Liver (tissue), 9 donors: ENCODE results near the gene CLEC2A. TPM values are rescaled to one million over a fixed set of nuclear protein-coding genes. Genes with fewer than 3 reads are reported as not detected.

ENCODE experiments used
- DNase-seq: peaks from one replicate; pipeline ENCODE4 v3.0.0-alpha.2; 2017; ENCODE audit warnings: low spot score
- H3K27ac ChIP-seq, 2 donors: one replicate each; pipeline ENCODE4 v1.7.0; 2013; ENCODE audit warnings: inconsistent platforms in 2 of 2, low read length in 2 of 2, control low read depth in 1 of 2, low read depth in 1 of 2, mild to moderate bottlenecking in 1 of 2
- H3K27me3 ChIP-seq, 4 donors: one replicate each; pipeline versions ENCODE4 v1.6.1 to v1.7.0; 2013; ENCODE audit warnings: low read length in 3 of 4, inconsistent platforms in 1 of 4, mild to moderate bottlenecking in 1 of 4, moderate library complexity in 1 of 4; ENCODE audit not compliant: control insufficient read depth in 4 of 4, insufficient read depth in 4 of 4
- H3K36me3 ChIP-seq, 4 donors: one replicate each; pipeline versions ENCODE4 v1.6.1 to v1.7.0; 2013; ENCODE audit warnings: low read length in 3 of 4, mild to moderate bottlenecking in 3 of 4, low read depth in 1 of 4, moderate library complexity in 1 of 4; ENCODE audit not compliant: control insufficient read depth in 4 of 4, insufficient read depth in 3 of 4
- H3K4me1 ChIP-seq, 4 donors: one replicate each; pipeline versions ENCODE4 v1.6.1 to v1.7.0; 2013; ENCODE audit warnings: low read length in 3 of 4, mild to moderate bottlenecking in 3 of 4, moderate library complexity in 1 of 4; ENCODE audit not compliant: control insufficient read depth in 4 of 4, insufficient read depth in 4 of 4
- H3K4me3 ChIP-seq, 3 donors: one replicate each; pipeline versions ENCODE4 v1.6.1 to v1.7.0; 2013; ENCODE audit warnings: low read length in 3 of 3, control low read depth in 1 of 3, low read depth in 1 of 3, mild to moderate bottlenecking in 1 of 3
- H3K9ac ChIP-seq, 2 donors: one replicate each; pipeline ENCODE4 v1.7.0; 2013; ENCODE audit warnings: low read length in 2 of 2, mild to moderate bottlenecking in 2 of 2, moderate library complexity in 2 of 2, control low read depth in 1 of 2, low read depth in 1 of 2
- H3K9me3 ChIP-seq, 4 donors: one replicate each; pipeline versions ENCODE4 v1.6.1 to v1.7.0; 2013; ENCODE audit warnings: low read length in 3 of 4; ENCODE audit not compliant: control insufficient read depth in 4 of 4
- ATF3 ChIP-seq: IDR thresholded peaks from 2 replicates; pipeline ENCODE4 v1.6.1; 2016; ENCODE audit warnings: antibody characterized with exemption
- CTCF ChIP-seq: fragments of 150-350 bp; IDR thresholded peaks from 2 replicates; pipeline ENCODE4 v1.5.1; 2017; ENCODE audit warnings: improper control_type of control experiment, low read depth, low read length; ENCODE audit not compliant: missing input control
- EGR1 ChIP-seq, 2 donors: IDR thresholded peaks; 2 replicates each; pipeline ENCODE4 v1.6.1; 2016 to 2018; ENCODE audit warnings: antibody characterized with exemption in 2 of 2, low read depth in 2 of 2
- FOXA1 ChIP-seq: IDR thresholded peaks from 2 replicates; pipeline ENCODE4 v1.6.1; 2016; ENCODE audit warnings: antibody characterized with exemption
- FOXA2 ChIP-seq: IDR thresholded peaks from 2 replicates; pipeline ENCODE4 v1.6.1; 2016; ENCODE audit warnings: antibody characterized with exemption
- GABPA ChIP-seq, 2 donors: IDR thresholded peaks in 1 of 2; conservative IDR thresholded peaks in 1 of 2; 2 replicates each; pipeline ENCODE4 v1.6.1; 2016; ENCODE audit warnings: antibody characterized with exemption in 2 of 2, mild to moderate bottlenecking in 1 of 2, moderate library complexity in 1 of 2
- HNF4A ChIP-seq, 2 donors: conservative IDR thresholded peaks; 2 replicates each; pipeline ENCODE4 v1.6.1; 2016; ENCODE audit warnings: antibody characterized with exemption in 2 of 2, mild to moderate bottlenecking in 2 of 2
- HNF4G ChIP-seq: IDR thresholded peaks from 2 replicates; pipeline ENCODE4 v1.6.1; 2016; ENCODE audit warnings: antibody characterized with exemption
- JUND ChIP-seq, 2 donors: IDR thresholded peaks; 2 replicates each; pipeline ENCODE4 v1.6.1; 2016; ENCODE audit warnings: antibody characterized with exemption in 2 of 2
- MAX ChIP-seq: IDR thresholded peaks from 2 replicates; pipeline ENCODE4 v1.6.1; 2016; ENCODE audit warnings: antibody characterized with exemption
- NR2F2 ChIP-seq: IDR thresholded peaks from 2 replicates; pipeline ENCODE4 v1.6.1; 2016; ENCODE audit warnings: antibody characterized with exemption
- RAD21 ChIP-seq, 2 donors: IDR thresholded peaks; 2 replicates each; pipeline ENCODE4 v1.6.1; 2016; ENCODE audit warnings: antibody characterized with exemption in 2 of 2, mild to moderate bottlenecking in 2 of 2
- RXRA ChIP-seq, 2 donors: IDR thresholded peaks; 2 replicates each; pipeline ENCODE4 v1.6.1; 2017 to 2018; ENCODE audit warnings: antibody characterized with exemption in 2 of 2, mild to moderate bottlenecking in 1 of 2
- SP1 ChIP-seq: IDR thresholded peaks from 2 replicates; pipeline ENCODE4 v1.6.1; 2018; ENCODE audit warnings: antibody characterized with exemption, mild to moderate bottlenecking
- TAF1 ChIP-seq: conservative IDR thresholded peaks from 2 replicates; pipeline ENCODE4 v1.6.1; 2016; ENCODE audit warnings: antibody characterized with exemption, mild to moderate bottlenecking
- YY1 ChIP-seq: IDR thresholded peaks from 2 replicates; pipeline ENCODE4 v1.6.1; 2016; ENCODE audit warnings: antibody characterized with exemption, mild to moderate bottlenecking
- ZBTB33 ChIP-seq: IDR thresholded peaks from 2 replicates; pipeline ENCODE4 v1.6.1; 2016; ENCODE audit warnings: antibody characterized with exemption
- WGBS: extraction: QIAGEN DNeasy Blood & Tissue Kit; methylation state at CpG from one replicate; pipeline ENCODE4 v1.1.7; 2013; 5-methylcytosine and 5-hydroxymethylcytosine counted together
- polyA plus RNA-seq, 2 donors: library from polyadenylated mRNA; stranded (reverse) in 1 of 2; unstranded in 1 of 2; fragments of 200-250 nt in 1 of 2; fragments of >200 nt in 1 of 2; fragmentation: Nextera tagmentation in 1 of 2; extraction: Ambion mirVana in 1 of 2; gene quantifications; one replicate each; pipeline versions ENCODE4 v1.2.1 to v1.2.3, GENCODE V29; 2013 to 2015
- total RNA-seq, 2 donors: library from RNA; depleted of rRNA; stranded (reverse); fragments of >200 nt; gene quantifications; one replicate each; pipeline ENCODE4 v1.2.3, GENCODE V29; 2014
- donor health status: healthy.
- donor health status: healthy.
- donor health status: healthy.
- donor health status: healthy.
- donor health status: healthy.

The CLEC2A gene
- total and polyA plus RNA-seq, 4 donors: not detected

- TF ChIP-seq JUND (IDR thresholded peaks at IDR 0.05) (no peak), NR2F2 (no peak), EGR1 (IDR thresholded peaks at IDR 0.05; ENCODE audit: low read depth in 2 of 2) (no peak), HNF4A (conservative IDR thresholded peaks at IDR 0.05) (no peak), FOXA2 (no peak), FOXA1 (no peak)
- peaks cover 6 to 18% (median 9%) of the 10 kb centered on the region in 4 donors for H3K9me3 ChIP-seq
- H3K27me3 ChIP-seq: no peaks in the 10 kb centered on the region
- no peaks in the 10 kb centered on the region for H3K4me1 ChIP-seq
- 77% methylated on average over 7 of the region's 7 CpGs for WGBS
- DNase-seq: no peak
- no peak overlapping the region for H3K9ac ChIP-seq
- no peak overlapping the region for H3K4me3 ChIP-seq
- no peak overlapping the region for H3K27ac ChIP-seq
- no peaks in the 10 kb centered on the region for H3K36me3 ChIP-seq
These were observed 21.3 kb downstream of the CLEC2A start for GRCh38 chr12:9910716-9911421.

- Histone ChIP-seq H3K9ac (no peak overlapping the region), H3K36me3 (no peaks in the 10 kb centered on the region), H3K27ac (no peak overlapping the region), H3K4me1 (no peaks in the 10 kb centered on the region), H3K9me3 (peaks cover 6 to 18% (median 9%) of the 10 kb centered on the region in 4 donors), H3K4me3 (no peak overlapping the region), H3K27me3 (no peaks in the 10 kb centered on the region)
- TF ChIP-seq NR2F2: no peak
- TF ChIP-seq RAD21 (IDR thresholded peaks at IDR 0.05): no peak
- TF ChIP-seq RXRA (IDR thresholded peaks at IDR 0.05): no peak
- no peak for TF ChIP-seq CTCF
- TF ChIP-seq MAX: no peak
- no peak for TF ChIP-seq EGR1 (IDR thresholded peaks at IDR 0.05; ENCODE audit: low read depth in 2 of 2)
- TF ChIP-seq HNF4G: no peak
- TF ChIP-seq GABPA (IDR thresholded peaks at IDR 0.05 in 1 of 2, conservative IDR thresholded peaks at IDR 0.05 in 1 of 2): no peak
- DNase-seq: no peak
These were observed 22.4 kb downstream of the CLEC2A start for GRCh38 chr12:9909724-9910123.

GRCh38 chr12:9908350-9908749 is 23.8 kb downstream of the CLEC2A start:
- Histone ChIP-seq H3K9me3 (peaks cover 6 to 27% (median 10%) of the 10 kb centered on the region in 4 donors), H3K27me3 (no peaks in the 10 kb centered on the region), H3K27ac (no peak overlapping the region), H3K4me3 (no peak overlapping the region), H3K9ac (no peak overlapping the region), H3K4me1 (no peaks in the 10 kb centered on the region), H3K36me3 (no peaks in the 10 kb centered on the region)
- 95% methylated on average over 4 of the region's 4 CpGs for WGBS
- no peak for DNase-seq
- TF ChIP-seq ZBTB33 (no peak), GABPA (IDR thresholded peaks at IDR 0.05 in 1 of 2, conservative IDR thresholded peaks at IDR 0.05 in 1 of 2) (no peak), NR2F2 (no peak), ATF3 (no peak), RAD21 (IDR thresholded peaks at IDR 0.05) (no peak), SP1 (no peak), EGR1 (IDR thresholded peaks at IDR 0.05; ENCODE audit: low read depth in 2 of 2) (no peak), JUND (IDR thresholded peaks at IDR 0.05) (no peak), TAF1 (no peak), HNF4A (conservative IDR thresholded peaks at IDR 0.05) (no peak), RXRA (IDR thresholded peaks at IDR 0.05) (no peak), FOXA1 (no peak), FOXA2 (no peak), HNF4G (no peak), MAX (no peak), YY1 (no peak), CTCF (no peak)
